Activated CD8-positive, alpha-beta memory T cell treated with anti-CD3 and anti-CD28 coated beads for 36 hours (primary cell): ENCODE data around the gene FBXL15. TPM values are rescaled to one million over a fixed set of nuclear protein-coding genes. Genes with fewer than 3 reads are reported as not detected.

Source experiments
- total RNA-seq, 2 experiments: library from RNA; stranded (reverse); gene quantifications; one replicate each; pipeline ENCODE4 v1.2.3, GENCODE V29; 2021

FBXL15 gene
- total RNA-seq, 2 experiments from 2014 or later = 13.2 to 14.4 TPM

Other genes starting within 250 kb of the FBXL15 start
- gene ELOVL3, start 194.5 kb upstream of the FBXL15 start, total RNA-seq = not detected
- not detected for gene PITX3, start 179.3 kb upstream of the FBXL15 start, total RNA-seq
- gene GBF1, start 175.3 kb upstream of the FBXL15 start, total RNA-seq = 10 to 100 TPM; 34.9 to 36.1 TPM
- gene NFKB2, start 25.1 kb upstream of the FBXL15 start, total RNA-seq = 100 to 1,000 TPM; 272 to 279 TPM
- 1 to 10 TPM; 3.6 to 4.9 TPM for gene PSD, start 2.1 kb upstream of the FBXL15 start, total RNA-seq
- gene CUEDC2, start 11.7 kb downstream of the FBXL15 start, total RNA-seq = 10 to 100 TPM; 64.6 to 66.0 TPM
- under 1 TPM; 0.40 to 0.74 TPM for gene C10orf95, start 30.7 kb downstream of the FBXL15 start, total RNA-seq
- gene ACTR1A, start 81.9 kb downstream of the FBXL15 start, total RNA-seq = 10 to 100 TPM; 70.0 to 74.0 TPM
- gene SUFU, start 83.1 kb downstream of the FBXL15 start, total RNA-seq = 1 to 10 TPM; 6.8 to 7.4 TPM
- gene TRIM8, start 223.6 kb downstream of the FBXL15 start, total RNA-seq = 10 to 100 TPM; 67.1 to 71.0 TPM